Measurements from ENCODE around the gene CPXM2. TPM values are rescaled to one million over a fixed set of nuclear protein-coding genes. Genes with fewer than 3 reads are reported as not detected.

The CPXM2 gene
- total and polyA plus RNA-seq, 2 donors (not counting 1 experiment from before 2014, with no cell fraction given), result 3.1 to 48.1 TPM

DNA sequence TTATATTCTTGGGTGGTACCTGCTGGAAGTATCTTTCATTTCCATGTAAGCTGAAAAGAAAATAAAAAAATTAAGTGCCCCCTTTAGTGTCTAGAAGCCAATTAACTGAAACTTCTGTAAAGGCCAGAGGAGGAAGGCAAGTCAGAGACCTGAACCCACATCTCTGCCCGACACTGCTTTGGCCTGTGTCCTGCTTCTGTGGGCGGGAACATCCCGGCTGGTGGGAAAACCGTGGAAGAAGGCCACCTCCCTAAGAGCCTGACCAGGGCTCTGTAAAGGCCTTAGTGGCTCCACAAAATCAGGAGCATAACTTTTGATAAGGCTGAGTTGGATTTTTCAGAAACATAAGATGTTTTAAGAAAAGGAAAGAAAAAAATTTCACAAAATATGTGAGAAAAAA, 9.4 kb downstream of the CPXM2 start:
- Histone ChIP-seq H3K27me3 (ENCODE audit: control insufficient read depth, insufficient read depth, low read length) (no peaks in the 10 kb centered on the region), H2AFZ (ENCODE audit: low read length) (no peak overlapping the region), H3K4me2 (ENCODE audit: extremely low read depth, insufficient read depth, low read length) (no peak overlapping the region), H4K20me1 (ENCODE audit: control insufficient read depth, extremely low read depth, insufficient read depth, low read length) (no peaks in the 10 kb centered on the region), H3K79me2 (ENCODE audit: control insufficient read depth, insufficient read depth, low read length) (no peaks in the 10 kb centered on the region), H3K4me3 (replicated peaks in 1 of 4; ENCODE audit: control extremely low read depth in 1 of 4, insufficient read depth in 1 of 4, low read depth in 3 of 4, low read length in 4 of 4) (no peak overlapping the region), H3K9me3 (ENCODE audit: control insufficient read depth, insufficient read depth, low read depth, low read length) (no peaks in the 10 kb centered on the region), H3K36me3 (ENCODE audit: control insufficient read depth, insufficient read depth, low read length) (no peaks in the 10 kb centered on the region), H3K9ac (ENCODE audit: insufficient read depth, low read length) (no peak overlapping the region), H3K27ac (ENCODE audit: insufficient read depth, low read length) (no peak overlapping the region), H3K4me1 (ENCODE audit: control insufficient read depth, extremely low read depth, insufficient read depth, low read length) (no peaks in the 10 kb centered on the region)
- TF ChIP-seq, protein P1, sequence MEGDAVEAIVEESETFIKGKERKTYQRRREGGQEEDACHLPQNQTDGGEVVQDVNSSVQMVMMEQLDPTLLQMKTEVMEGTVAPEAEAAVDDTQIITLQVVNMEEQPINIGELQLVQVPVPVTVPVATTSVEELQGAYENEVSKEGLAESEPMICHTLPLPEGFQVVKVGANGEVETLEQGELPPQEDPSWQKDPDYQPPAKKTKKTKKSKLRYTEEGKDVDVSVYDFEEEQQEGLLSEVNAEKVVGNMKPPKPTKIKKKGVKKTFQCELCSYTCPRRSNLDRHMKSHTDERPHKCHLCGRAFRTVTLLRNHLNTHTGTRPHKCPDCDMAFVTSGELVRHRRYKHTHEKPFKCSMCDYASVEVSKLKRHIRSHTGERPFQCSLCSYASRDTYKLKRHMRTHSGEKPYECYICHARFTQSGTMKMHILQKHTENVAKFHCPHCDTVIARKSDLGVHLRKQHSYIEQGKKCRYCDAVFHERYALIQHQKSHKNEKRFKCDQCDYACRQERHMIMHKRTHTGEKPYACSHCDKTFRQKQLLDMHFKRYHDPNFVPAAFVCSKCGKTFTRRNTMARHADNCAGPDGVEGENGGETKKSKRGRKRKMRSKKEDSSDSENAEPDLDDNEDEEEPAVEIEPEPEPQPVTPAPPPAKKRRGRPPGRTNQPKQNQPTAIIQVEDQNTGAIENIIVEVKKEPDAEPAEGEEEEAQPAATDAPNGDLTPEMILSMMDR (conservative IDR thresholded peaks at IDR 0.05 in 1 of 2, IDR thresholded peaks at IDR 0.05 in 1 of 2; ENCODE audit: low read depth in 1 of 2, low read length in 2 of 2), result no peak
- no peak for TF ChIP-seq EZH2 (IDR thresholded peaks at IDR 0.05; ENCODE audit: low read length, missing control alignments)
- DNase-seq (ENCODE audit: low read depth in 2 of 2), result no peak

GRCh38 chr10:123879606-123880257, 11.9 kb downstream of the CPXM2 start:
- no peak for TF ChIP-seq EZH2 (IDR thresholded peaks at IDR 0.05; ENCODE audit: low read length, missing control alignments)
- TF ChIP-seq, protein P1 (conservative IDR thresholded peaks at IDR 0.05 in 1 of 2, IDR thresholded peaks at IDR 0.05 in 1 of 2; ENCODE audit: low read depth in 1 of 2, low read length in 2 of 2), result no peak
- Histone ChIP-seq H3K4me3 (replicated peaks in 1 of 4; ENCODE audit: control extremely low read depth in 1 of 4, insufficient read depth in 1 of 4, low read depth in 3 of 4, low read length in 4 of 4) (no peak overlapping the region), H2AFZ (ENCODE audit: low read length) (no peak overlapping the region), H3K9ac (ENCODE audit: insufficient read depth, low read length) (no peak overlapping the region), H3K4me2 (ENCODE audit: extremely low read depth, insufficient read depth, low read length) (no peak overlapping the region), H3K27ac (ENCODE audit: insufficient read depth, low read length) (no peak overlapping the region), H4K20me1 (ENCODE audit: control insufficient read depth, extremely low read depth, insufficient read depth, low read length) (no peaks in the 10 kb centered on the region), H3K9me3 (ENCODE audit: control insufficient read depth, insufficient read depth, low read depth, low read length) (no peaks in the 10 kb centered on the region), H3K79me2 (ENCODE audit: control insufficient read depth, insufficient read depth, low read length) (no peaks in the 10 kb centered on the region), H3K36me3 (ENCODE audit: control insufficient read depth, insufficient read depth, low read length) (no peaks in the 10 kb centered on the region), H3K27me3 (ENCODE audit: control insufficient read depth, insufficient read depth, low read length) (no peaks in the 10 kb centered on the region), H3K4me1 (ENCODE audit: control insufficient read depth, extremely low read depth, insufficient read depth, low read length) (no peaks in the 10 kb centered on the region)
- DNase-seq (ENCODE audit: low read depth in 2 of 2), result no peak

GRCh38 chr10:123878666-123879303, 12.8 kb downstream of the CPXM2 start:
- TF ChIP-seq, protein P1 (conservative IDR thresholded peaks at IDR 0.05 in 1 of 2, IDR thresholded peaks at IDR 0.05 in 1 of 2; ENCODE audit: low read depth in 1 of 2, low read length in 2 of 2), result no peak
- no peak for TF ChIP-seq EZH2 (IDR thresholded peaks at IDR 0.05; ENCODE audit: low read length, missing control alignments)
- no peak overlapping the region for H2AFZ ChIP-seq (ENCODE audit: low read length)
- no peaks in the 10 kb centered on the region for H3K4me1 ChIP-seq (ENCODE audit: control insufficient read depth, extremely low read depth, insufficient read depth, low read length)
- H3K79me2 ChIP-seq (ENCODE audit: control insufficient read depth, insufficient read depth, low read length), result no peaks in the 10 kb centered on the region
- no peak overlapping the region for H3K4me2 ChIP-seq (ENCODE audit: extremely low read depth, insufficient read depth, low read length)
- H3K27ac ChIP-seq (ENCODE audit: insufficient read depth, low read length), result no peak overlapping the region
- DNase-seq (ENCODE audit: low read depth in 2 of 2), result no peak
- H4K20me1 ChIP-seq (ENCODE audit: control insufficient read depth, extremely low read depth, insufficient read depth, low read length), result no peaks in the 10 kb centered on the region
- no peak overlapping the region for H3K4me3 ChIP-seq (replicated peaks in 1 of 4; ENCODE audit: control extremely low read depth in 1 of 4, insufficient read depth in 1 of 4, low read depth in 3 of 4, low read length in 4 of 4)
- no peaks in the 10 kb centered on the region for H3K36me3 ChIP-seq (ENCODE audit: control insufficient read depth, insufficient read depth, low read length)
- H3K9ac ChIP-seq (ENCODE audit: insufficient read depth, low read length), result no peak overlapping the region
- H3K9me3 ChIP-seq (ENCODE audit: control insufficient read depth, insufficient read depth, low read depth, low read length), result no peaks in the 10 kb centered on the region
- H3K27me3 ChIP-seq (ENCODE audit: control insufficient read depth, insufficient read depth, low read length), result no peaks in the 10 kb centered on the region
